WI38 (cell line): ENCODE results near the gene ZNF462.

Experiments
- H3K4me3 ChIP-seq: 2 replicates; pipeline ENCODE4 v1.5.1; 2011; ENCODE audit warnings: low read depth, mild to moderate bottlenecking, control low read depth, low read length
- CTCF ChIP-seq: IDR thresholded peaks from 2 replicates; pipeline ENCODE4 v1.5.1; 2012; ENCODE audit warnings: low read depth, mild to moderate bottlenecking, control low read depth, low read length

Gene ZNF462

GRCh38 chr9:106954558-106954957 is 91.6 kb downstream of the ZNF462 start:
- no peak for TF ChIP-seq CTCF
- H3K4me3 ChIP-seq = no peak overlapping the region

- H3K4me3 ChIP-seq = no peak overlapping the region
- TF ChIP-seq CTCF = no peak
These were observed 92.2 kb downstream of the ZNF462 start for GRCh38 chr9:106954974-106955850.

GRCh38 chr9:106956971-106957370 is 94.0 kb downstream of the ZNF462 start:
- no peak overlapping the region for H3K4me3 ChIP-seq
- TF ChIP-seq CTCF = no peak

- TF ChIP-seq CTCF = no peak
- H3K4me3 ChIP-seq = no peak overlapping the region
These were observed 96.1 kb downstream of the ZNF462 start for GRCh38 chr9:106958955-106959657.

GRCh38 chr9:106960258-106960657 is 97.3 kb downstream of the ZNF462 start:
- no peak for TF ChIP-seq CTCF
- no peak overlapping the region for H3K4me3 ChIP-seq

- TF ChIP-seq CTCF = no peak
- no peak overlapping the region for H3K4me3 ChIP-seq
These were observed 98.7 kb downstream of the ZNF462 start for GRCh38 chr9:106961623-106962022.

- no peak overlapping the region for H3K4me3 ChIP-seq
- TF ChIP-seq CTCF = no peak
These were observed 99.2 kb downstream of the ZNF462 start for GRCh38 chr9:106962122-106962521.
